H9 (cell line): ENCODE measurements around the gene RERE. TPM values are rescaled to one million over a fixed set of nuclear protein-coding genes. Genes with fewer than 3 reads are reported as not detected.

ENCODE experiments used
- DNase-seq: peaks from one replicate; pipeline ENCODE4 v3.0.0-alpha.2; 2017
- H2AFZ ChIP-seq: one replicate; pipeline ENCODE4 v1.6.1; 2013; ENCODE audit warnings: mild to moderate bottlenecking, low read length, control low read depth, moderate library complexity
- H2AK5ac ChIP-seq: 2 replicates; pipeline ENCODE4 v1.6.1; 2013; ENCODE audit warnings: low read length, control low read depth, mixed read lengths; ENCODE audit not compliant: insufficient read length
- H2BK120ac ChIP-seq: one replicate; pipeline ENCODE4 v1.6.1; 2013; ENCODE audit warnings: low read depth, mild to moderate bottlenecking, low read length, control low read depth, inconsistent platforms; ENCODE audit not compliant: poor library complexity, severe bottlenecking
- H2BK12ac ChIP-seq: 2 replicates; pipeline ENCODE4 v1.6.1; 2013; ENCODE audit warnings: low read length, control low read depth, mixed read lengths, low read depth; ENCODE audit not compliant: insufficient read length
- H2BK15ac ChIP-seq: 2 replicates; pipeline ENCODE4 v1.6.1; 2013; ENCODE audit warnings: low read depth, low read length, control low read depth
- H2BK20ac ChIP-seq: one replicate; pipeline ENCODE4 v1.6.1; 2013; ENCODE audit warnings: low read depth, mild to moderate bottlenecking, low read length, control low read depth, inconsistent platforms; ENCODE audit not compliant: poor library complexity, severe bottlenecking
- H2BK5ac ChIP-seq: 2 replicates; pipeline ENCODE4 v1.6.1; 2013; ENCODE audit warnings: low read length, control low read depth, mixed read lengths; ENCODE audit not compliant: insufficient read length
- H3K14ac ChIP-seq: 2 replicates; pipeline ENCODE4 v1.6.1; 2013; ENCODE audit warnings: low read length, control low read depth; ENCODE audit not compliant: insufficient read depth
- H3K18ac ChIP-seq: 2 replicates; pipeline ENCODE4 v1.6.1; 2013; ENCODE audit warnings: low read depth, mild to moderate bottlenecking, mixed read lengths, low read length, control low read depth; ENCODE audit not compliant: insufficient read length
- H3K23ac ChIP-seq: 2 replicates; pipeline ENCODE4 v1.6.1; 2013; ENCODE audit warnings: low read length, control low read depth, mixed read lengths, low read depth; ENCODE audit not compliant: insufficient read length
- H3K23me2 ChIP-seq: 2 replicates; pipeline ENCODE4 v1.6.1; 2013; ENCODE audit warnings: low read depth, mild to moderate bottlenecking, mixed read lengths, low read length, control low read depth; ENCODE audit not compliant: insufficient read length, poor library complexity, severe bottlenecking
- H3K27ac ChIP-seq: 2 replicates; pipeline ENCODE4 v1.5.1; 2013; ENCODE audit warnings: low read length, control low read depth, mixed read lengths, low read depth; ENCODE audit not compliant: insufficient read length
- H3K27me3 ChIP-seq: 2 replicates; pipeline ENCODE4 v1.6.1; 2013; ENCODE audit warnings: low read length, control low read depth, inconsistent platforms; ENCODE audit not compliant: insufficient read depth
- H3K4ac ChIP-seq: 2 replicates; pipeline ENCODE4 v1.6.1; 2013; ENCODE audit warnings: low read depth, mild to moderate bottlenecking, control low read depth, inconsistent platforms, low read length, moderate library complexity
- H3K4me1 ChIP-seq: 2 replicates; pipeline ENCODE4 v1.6.1; 2013; ENCODE audit warnings: low read length, control low read depth, inconsistent platforms; ENCODE audit not compliant: insufficient read depth
- H3K4me2 ChIP-seq: 2 replicates; pipeline ENCODE4 v1.6.1; 2013; ENCODE audit warnings: low read length, control low read depth, mixed read lengths; ENCODE audit not compliant: insufficient read length, insufficient read depth
- H3K56ac ChIP-seq: 2 replicates; pipeline ENCODE4 v1.6.1; 2013; ENCODE audit warnings: low read depth, mild to moderate bottlenecking, mixed read lengths, low read length, control low read depth; ENCODE audit not compliant: insufficient read length
- H3K79me1 ChIP-seq: 2 replicates; pipeline ENCODE4 v1.6.1; 2013; ENCODE audit warnings: low read depth, mild to moderate bottlenecking, moderate library complexity, low read length, control low read depth, inconsistent platforms; ENCODE audit not compliant: insufficient read depth, poor library complexity, severe bottlenecking
- H3K79me2 ChIP-seq: 2 replicates; pipeline ENCODE4 v1.6.1; 2013; ENCODE audit warnings: low read length, control low read depth, inconsistent platforms; ENCODE audit not compliant: insufficient read depth
- H3K9ac ChIP-seq: 2 replicates; pipeline ENCODE4 v1.6.1; 2013; ENCODE audit warnings: low read length, control low read depth, mixed read lengths; ENCODE audit not compliant: insufficient read length; ENCODE audit errors: extremely low read depth
- H3K9me3 ChIP-seq: one replicate; pipeline ENCODE4 v1.6.1; 2013; ENCODE audit warnings: low read depth, low read length, inconsistent platforms; ENCODE audit not compliant: control insufficient read depth
- H3T11ph ChIP-seq: one replicate; pipeline ENCODE4 v1.6.1; 2013; ENCODE audit warnings: mild to moderate bottlenecking, low read length, control low read depth, inconsistent platforms
- H4K20me1 ChIP-seq: one replicate; pipeline ENCODE4 v1.6.1; 2013; ENCODE audit not compliant: control insufficient read depth, insufficient read length, insufficient read depth
- H4K5ac ChIP-seq: 2 replicates; pipeline ENCODE4 v1.6.1; 2013; ENCODE audit warnings: low read depth, mild to moderate bottlenecking, mixed read lengths, low read length, control low read depth; ENCODE audit not compliant: insufficient read length
- H4K8ac ChIP-seq: replicated peaks from 2 replicates; pipeline ENCODE4 v1.6.1; 2013; ENCODE audit warnings: low read length, control low read depth, mixed read lengths, low read depth; ENCODE audit not compliant: insufficient read length
- H4K91ac ChIP-seq: 2 replicates; pipeline ENCODE4 v1.6.1; 2013; ENCODE audit warnings: low read depth, mild to moderate bottlenecking, moderate library complexity, mixed read lengths, low read length, control low read depth; ENCODE audit not compliant: insufficient read length
- H3K27ac Mint-ChIP-seq, 3 experiments: 2 replicates in 2 of 3; 3 replicates in 1 of 3; pipeline ENCODE4 v1.8.0; 2020 to 2021; ENCODE audit warnings: mixed read lengths in 3 of 3, mild to moderate bottlenecking in 1 of 3, moderate library complexity in 1 of 3
- H3K27me3 Mint-ChIP-seq: 2 replicates; pipeline ENCODE4 v1.8.0; 2021; ENCODE audit warnings: low read depth, mild to moderate bottlenecking, moderate library complexity, mixed read lengths
- H3K36me3 Mint-ChIP-seq, 3 experiments: 2 replicates in 2 of 3; 3 replicates in 1 of 3; pipeline ENCODE4 v1.8.0; 2020 to 2021; ENCODE audit warnings: low read depth in 3 of 3, mixed read lengths in 3 of 3; ENCODE audit not compliant: insufficient read depth in 1 of 3
- H3K4me1 Mint-ChIP-seq, 2 experiments: 2 replicates each; pipeline ENCODE4 v1.8.0; 2020; ENCODE audit warnings: mixed read lengths in 2 of 2
- H3K4me3 Mint-ChIP-seq, 2 experiments: 2 replicates in 1 of 2; 3 replicates in 1 of 2; pipeline ENCODE4 v1.8.0; 2020 to 2021; ENCODE audit warnings: mild to moderate bottlenecking in 2 of 2, mixed read lengths in 2 of 2, moderate library complexity in 1 of 2
- H3K9me3 Mint-ChIP-seq, 2 experiments: 2 replicates in 1 of 2; 3 replicates in 1 of 2; pipeline ENCODE4 v1.8.0; 2020; ENCODE audit warnings: mild to moderate bottlenecking in 2 of 2, mixed read lengths in 2 of 2, moderate library complexity in 1 of 2
- WGBS: extraction: QIAGEN DNeasy Blood & Tissue Kit; methylation state at CpG from one replicate; pipeline ENCODE4 v1.1.7; 2013; ENCODE audit warnings: missing lambda C conversion rate, low lambda C conversion rate, mixed read lengths; ENCODE audit not compliant: insufficient read length; ENCODE audit errors: extremely low coverage; 5-methylcytosine and 5-hydroxymethylcytosine counted together
- total RNA-seq: library from RNA; stranded (reverse); gene quantifications from 2 replicates; pipeline ENCODE4 v1.2.1, GENCODE V29; 2021
- TF ChIP-seq, protein P1 (sequence below): fragments of 200-600 bp; sonication (generic); conservative IDR thresholded peaks from 3 replicates; pipeline ENCODE4 v1.8.0; 2021; ENCODE audit warnings: antibody characterized with exemption, mild to moderate bottlenecking

Gene RERE
- total RNA-seq, 1 experiment from 2014 or later = 103 TPM

DNA sequence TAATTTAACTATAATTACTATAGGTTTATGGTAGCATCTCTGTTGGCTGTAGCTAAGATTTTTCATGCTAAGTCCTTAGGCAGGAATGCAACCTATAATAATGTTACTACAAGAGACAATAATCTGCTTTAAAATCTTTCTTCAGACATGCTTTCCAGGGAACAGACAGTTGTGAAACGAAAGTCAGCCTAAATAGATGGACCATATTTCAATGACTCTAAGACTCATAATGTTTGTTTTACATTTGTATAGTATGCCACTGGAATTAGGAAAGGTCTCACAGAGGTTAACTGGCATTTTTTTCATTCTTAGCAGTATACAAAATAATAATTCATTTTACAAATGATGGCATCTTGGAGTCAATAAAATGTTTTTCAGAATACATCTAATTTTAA lies 8.1 kb downstream of the RERE start:
- H3K79me2 ChIP-seq = peaks cover 22% of the 10 kb centered on the region; the same call in 1 of the 2 replicates
- no peak overlapping the region for H2BK15ac ChIP-seq
- no peak overlapping the region for H3K27ac Mint-ChIP-seq

More for the DNA sequence above, 8.1 kb downstream of the RERE start:
- H2BK120ac ChIP-seq = no peak overlapping the region
- H3K9ac ChIP-seq = no peak overlapping the region
- H2BK5ac ChIP-seq = no peak overlapping the region
- H4K20me1 ChIP-seq = no peaks in the 10 kb centered on the region
- no peak overlapping the region for H3T11ph ChIP-seq
- H3K4me1 Mint-ChIP-seq = peaks cover 9 to 15% of the 10 kb centered on the region in 2 experiments
- H2AFZ ChIP-seq = no peak overlapping the region
- H3K9me3 Mint-ChIP-seq = no peaks in the 10 kb centered on the region
- no peak overlapping the region for H2AK5ac ChIP-seq
- no peak overlapping the region for H4K5ac ChIP-seq
- H3K27me3 Mint-ChIP-seq = no peaks in the 10 kb centered on the region
- H3K23ac ChIP-seq = no peak overlapping the region
- H3K79me1 ChIP-seq = peaks cover 13% of the 10 kb centered on the region
- no peak overlapping the region for H3K4ac ChIP-seq
- TF ChIP-seq, protein P1, sequence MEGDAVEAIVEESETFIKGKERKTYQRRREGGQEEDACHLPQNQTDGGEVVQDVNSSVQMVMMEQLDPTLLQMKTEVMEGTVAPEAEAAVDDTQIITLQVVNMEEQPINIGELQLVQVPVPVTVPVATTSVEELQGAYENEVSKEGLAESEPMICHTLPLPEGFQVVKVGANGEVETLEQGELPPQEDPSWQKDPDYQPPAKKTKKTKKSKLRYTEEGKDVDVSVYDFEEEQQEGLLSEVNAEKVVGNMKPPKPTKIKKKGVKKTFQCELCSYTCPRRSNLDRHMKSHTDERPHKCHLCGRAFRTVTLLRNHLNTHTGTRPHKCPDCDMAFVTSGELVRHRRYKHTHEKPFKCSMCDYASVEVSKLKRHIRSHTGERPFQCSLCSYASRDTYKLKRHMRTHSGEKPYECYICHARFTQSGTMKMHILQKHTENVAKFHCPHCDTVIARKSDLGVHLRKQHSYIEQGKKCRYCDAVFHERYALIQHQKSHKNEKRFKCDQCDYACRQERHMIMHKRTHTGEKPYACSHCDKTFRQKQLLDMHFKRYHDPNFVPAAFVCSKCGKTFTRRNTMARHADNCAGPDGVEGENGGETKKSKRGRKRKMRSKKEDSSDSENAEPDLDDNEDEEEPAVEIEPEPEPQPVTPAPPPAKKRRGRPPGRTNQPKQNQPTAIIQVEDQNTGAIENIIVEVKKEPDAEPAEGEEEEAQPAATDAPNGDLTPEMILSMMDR = no peak
- H3K14ac ChIP-seq = no peak overlapping the region
- H3K23me2 ChIP-seq = no peaks in the 10 kb centered on the region
- no peak for DNase-seq
- H3K36me3 Mint-ChIP-seq = no peaks in the 10 kb centered on the region; a peak in 1 of 7 replicates
- no peak overlapping the region for H3K27ac ChIP-seq
- no peak overlapping the region for H3K56ac ChIP-seq
- H4K91ac ChIP-seq = no peak overlapping the region
- H3K27me3 ChIP-seq = no peaks in the 10 kb centered on the region
- H3K4me2 ChIP-seq = no peak overlapping the region
- no CpG with 5 or more reads among the region's 1 CpG for WGBS
- H3K4me3 Mint-ChIP-seq = no peak overlapping the region
- H3K4me1 ChIP-seq = 0 out of 2 replicates have a peak, but pooled peaks cover 3% of the 10 kb centered on the region
- H2BK12ac ChIP-seq = no peak overlapping the region
- no peak overlapping the region for H3K18ac ChIP-seq
- no peak overlapping the region for H4K8ac ChIP-seq
- no peak overlapping the region for H2BK20ac ChIP-seq
- H3K9me3 ChIP-seq = no peaks in the 10 kb centered on the region
